Superior temporal gyrus (tissue), 1 donor: ENCODE measurements around the gene VPS13A.
"Not testable (repeated sequence)": the region's sequence is repeated elsewhere in the genome, so short reads cannot be mapped to it uniquely, and the experiment has no call there.

Source experiments
- DNase-seq: peaks from one replicate; pipeline ENCODE4 v3.0.0-alpha.2; 2016; ENCODE audit errors: extremely low spot score

VPS13A gene

GRCh38 chr9:77183581-77183980 lies 6.2 kb downstream of the VPS13A start:
- DNase-seq, result no peak

DNA sequence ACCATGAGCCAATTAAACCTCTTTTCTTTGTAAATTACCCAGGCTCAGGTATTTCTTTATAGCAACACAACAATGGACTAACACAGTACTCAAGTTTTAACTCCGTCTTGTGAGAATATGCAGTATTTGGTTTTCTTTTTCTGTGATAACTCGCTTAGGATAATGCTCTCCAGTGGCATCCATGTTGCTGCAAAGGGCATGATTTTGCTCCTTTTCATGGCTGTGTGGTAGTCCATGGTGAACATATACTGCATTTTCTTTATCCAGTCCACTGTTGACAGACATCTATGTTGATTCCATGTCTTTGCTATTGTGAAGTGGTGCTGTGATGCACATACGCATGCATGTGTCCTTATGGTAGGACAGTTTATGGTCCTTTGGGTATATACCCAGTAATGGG lies 10.9 kb downstream of the VPS13A start:
- no peak for DNase-seq

DNA sequence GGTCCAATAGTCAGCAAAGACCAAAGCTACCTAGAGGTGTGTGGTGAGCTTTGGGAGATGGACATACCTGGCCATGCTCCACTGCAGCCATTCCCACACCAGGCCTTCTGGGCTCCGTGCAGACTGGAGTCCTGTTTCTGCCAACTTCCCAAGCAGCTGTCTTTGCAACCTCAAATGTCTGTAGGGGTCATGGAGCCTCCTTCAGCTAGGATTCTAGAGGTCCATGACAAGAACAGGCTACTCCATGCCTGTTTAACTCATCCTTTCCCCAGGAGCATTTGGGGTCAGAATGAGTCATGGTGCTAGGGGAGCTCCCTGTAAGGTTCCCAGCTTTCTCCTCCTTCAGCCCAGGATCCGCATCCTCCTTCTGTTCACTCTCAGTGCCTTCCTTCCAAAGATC lies 17.1 kb downstream of the VPS13A start:
- no peak for DNase-seq

DNA sequence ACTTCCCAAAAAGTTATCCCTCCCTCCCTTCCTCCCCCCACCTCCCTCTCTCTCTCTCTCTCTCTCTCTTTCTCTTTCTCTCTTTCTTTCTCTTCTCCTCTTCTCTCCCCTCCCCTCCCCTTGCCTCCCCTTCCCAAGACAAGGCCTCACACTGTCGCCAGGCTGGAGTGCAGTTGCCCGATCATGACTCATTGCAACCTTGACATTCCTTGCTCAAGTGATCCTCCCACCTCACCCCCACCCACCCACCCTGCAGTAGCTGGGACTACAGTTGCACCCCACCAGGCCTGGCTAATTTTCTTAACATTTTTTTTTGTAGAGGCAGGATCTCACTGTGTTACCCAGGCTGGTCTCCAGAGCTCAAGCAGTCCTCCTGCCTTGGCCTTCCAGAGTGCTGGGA lies 32.8 kb downstream of the VPS13A start:
- DNase-seq, result no peak

GRCh38 chr9:77211561-77211960 lies 34.2 kb downstream of the VPS13A start:
- DNase-seq, result no peak

- no peak for DNase-seq
Measured at GRCh38 chr9:77212801-77213200, 35.5 kb downstream of the VPS13A start.

DNA sequence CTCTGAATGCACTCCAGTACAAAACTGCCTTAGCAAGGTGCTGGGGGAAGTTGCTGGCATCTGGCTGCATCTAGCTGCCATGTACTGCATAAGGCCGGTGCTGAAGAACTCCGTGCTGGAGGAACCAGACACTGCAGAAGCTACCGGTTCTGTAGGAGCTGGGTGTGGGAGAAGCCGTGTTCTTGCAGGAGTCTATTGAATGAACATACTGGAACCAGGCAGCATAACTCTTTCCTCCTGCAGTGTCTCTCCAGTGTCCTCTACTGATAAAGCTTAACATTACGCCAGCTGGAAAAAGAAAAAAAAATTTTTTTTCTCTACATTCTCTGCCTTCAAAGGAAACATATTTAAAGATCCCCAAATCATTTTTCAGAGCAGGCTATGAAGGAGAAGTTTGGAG lies 38.5 kb downstream of the VPS13A start:
- peak; percentile 40 for DNase-seq

DNA sequence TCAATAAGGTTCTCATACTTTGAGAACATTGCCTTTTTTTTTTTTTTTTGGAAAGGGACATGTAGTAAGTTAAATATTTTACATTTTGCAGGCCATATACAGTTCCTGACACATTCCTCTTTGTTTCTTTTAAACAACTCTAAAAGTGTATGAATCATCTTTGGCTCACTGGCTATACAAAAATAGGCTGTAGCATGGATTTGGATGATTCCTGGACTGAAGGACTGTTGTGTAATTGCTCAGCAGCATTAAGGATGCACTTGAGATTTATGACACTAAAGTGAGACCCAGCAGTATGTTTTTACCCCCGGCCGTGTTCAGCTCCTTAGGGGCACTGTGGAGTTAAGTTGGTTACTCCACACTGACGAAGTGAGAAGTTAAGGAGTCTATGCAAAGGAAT lies 41.3 kb downstream of the VPS13A start:
- DNase-seq, result peak; percentile 59

DNA sequence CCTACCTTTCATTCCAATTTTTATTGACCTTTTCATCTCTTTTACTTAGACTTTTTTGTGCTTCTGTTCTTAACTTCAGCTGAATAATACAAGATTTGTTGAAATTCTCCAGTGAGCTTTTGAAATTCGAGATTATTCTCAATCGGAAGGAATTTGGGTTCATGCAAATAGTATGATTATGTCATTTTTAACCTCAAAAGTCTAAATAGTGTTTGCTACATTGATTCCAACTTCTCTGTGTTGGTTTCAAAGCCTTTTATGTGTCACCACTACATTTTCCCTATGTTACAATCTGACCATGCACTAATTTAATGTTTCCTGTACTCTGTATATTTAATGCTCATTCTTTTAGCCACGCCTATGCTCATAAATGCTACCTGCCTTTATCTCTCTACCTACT lies 44.1 kb downstream of the VPS13A start:
- DNase-seq, result no peak

- DNase-seq, result no peak
Measured at GRCh38 chr9:77224746-77225312, 47.5 kb downstream of the VPS13A start.

GRCh38 chr9:77236693-77237092 lies 59.4 kb downstream of the VPS13A start:
- DNase-seq, result no peak

GRCh38 chr9:77237896-77238295 lies 60.6 kb downstream of the VPS13A start:
- DNase-seq, result no peak

- no peak for DNase-seq
Measured at GRCh38 chr9:77251050-77251449, 73.7 kb downstream of the VPS13A start.

DNA sequence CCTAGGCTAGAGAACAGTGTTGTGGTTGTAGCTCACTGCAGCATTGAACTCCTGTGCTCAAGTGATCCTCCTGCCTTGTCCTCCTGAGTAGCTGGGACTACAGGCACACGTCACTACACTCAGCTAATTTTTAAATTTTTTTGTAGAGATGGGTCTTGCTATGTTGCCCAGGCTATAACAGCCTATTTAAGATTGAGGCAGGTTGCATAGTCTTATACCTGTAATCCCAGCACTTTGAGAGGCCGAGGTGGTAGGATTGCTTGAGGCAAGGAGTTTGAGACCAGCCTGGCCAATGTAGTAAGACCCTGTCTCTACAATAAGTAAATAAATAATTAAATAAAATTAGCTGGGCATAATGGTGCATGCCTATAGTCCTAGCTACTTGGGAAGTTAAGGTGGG lies 79.9 kb downstream of the VPS13A start:
- DNase-seq, result no peak

DNA sequence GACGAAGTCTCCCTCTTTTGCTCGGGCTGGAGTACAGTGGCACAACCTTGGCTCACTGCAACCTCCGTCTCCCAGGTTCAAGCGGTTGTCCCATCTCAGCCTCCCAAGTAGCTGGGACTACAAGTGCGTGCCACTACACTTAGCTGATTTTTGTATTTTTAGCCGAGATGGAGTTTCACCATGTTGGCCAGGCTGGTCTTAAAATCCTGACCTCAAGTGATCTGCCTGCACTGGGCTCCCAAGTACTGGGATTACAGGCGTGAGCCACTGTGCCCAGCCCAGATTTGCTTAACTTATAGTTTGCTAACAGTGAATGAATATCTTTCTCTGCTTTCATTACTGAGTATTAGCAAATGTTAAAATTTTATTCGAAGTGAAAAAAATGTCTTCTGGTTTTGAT lies 84.3 kb downstream of the VPS13A start:
- no peak for DNase-seq

- DNase-seq, result not testable (repeated sequence)
Measured at GRCh38 chr9:77267762-77268161, 90.4 kb downstream of the VPS13A start.

- DNase-seq, result no peak
Measured at GRCh38 chr9:77271023-77271690, 93.8 kb downstream of the VPS13A start.

DNA sequence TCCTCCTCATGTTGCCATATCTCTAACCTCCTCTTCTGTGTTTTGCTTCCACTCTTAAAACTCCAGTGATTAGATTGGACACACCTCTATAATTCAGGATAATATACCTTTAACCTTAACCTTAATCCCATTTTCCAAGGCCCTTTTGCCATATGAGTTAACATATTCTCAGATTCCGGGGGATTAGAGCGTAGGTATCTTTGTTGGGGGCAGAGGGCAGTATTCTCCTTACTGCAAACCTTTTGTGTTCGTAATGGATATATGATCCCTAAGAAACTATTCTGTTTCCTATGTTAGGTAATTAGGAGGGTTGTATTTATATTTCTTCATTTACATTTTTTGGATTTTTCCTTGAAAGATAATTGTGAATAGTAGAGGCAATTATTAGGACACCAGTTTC lies 99.5 kb downstream of the VPS13A start:
- DNase-seq, result no peak

GRCh38 chr9:77277719-77278118 lies 100.4 kb downstream of the VPS13A start:
- no peak for DNase-seq

DNA sequence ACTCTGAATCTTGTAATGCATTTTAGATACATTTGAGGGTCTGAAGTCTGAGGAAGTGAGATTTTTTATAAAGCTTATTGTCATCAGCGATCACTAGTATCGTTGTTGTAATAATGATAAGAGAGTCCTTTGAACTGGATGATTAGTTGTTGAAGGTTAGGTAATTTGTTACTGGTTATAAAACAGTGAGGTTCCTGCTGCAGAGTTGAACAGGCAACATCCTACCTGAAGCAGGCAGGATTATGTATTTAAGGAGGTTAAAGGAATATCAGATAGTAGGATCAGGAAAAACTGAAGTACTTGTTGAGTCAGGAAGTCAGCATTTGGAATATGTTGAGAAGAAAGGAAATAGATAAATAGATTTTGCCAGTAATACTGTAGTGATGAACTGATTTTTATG lies 106.7 kb downstream of the VPS13A start:
- no peak for DNase-seq

- no peak for DNase-seq
Measured at GRCh38 chr9:77284616-77285015, 107.3 kb downstream of the VPS13A start.

DNA sequence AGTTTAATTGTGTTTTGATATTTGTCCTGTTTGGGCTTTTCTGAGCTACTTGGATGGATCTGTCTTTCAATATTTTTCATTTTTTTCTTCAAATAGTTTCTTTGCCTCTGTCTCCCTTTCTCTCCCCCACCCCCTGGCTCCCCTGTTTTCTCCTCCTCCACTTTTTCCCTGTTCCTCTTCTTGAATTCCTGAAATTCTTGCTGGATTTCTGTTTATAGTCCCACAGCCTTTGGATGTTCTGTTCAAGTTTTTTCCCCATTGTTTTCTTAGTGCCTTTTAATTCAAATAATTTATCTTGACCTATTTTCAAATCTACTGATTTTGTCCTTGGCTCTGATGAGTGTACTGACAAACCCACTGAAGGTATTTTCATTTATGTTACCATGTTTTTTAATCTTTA lies 113.0 kb downstream of the VPS13A start:
- DNase-seq, result no peak

- DNase-seq, result no peak
Measured at GRCh38 chr9:77291714-77292113, 114.4 kb downstream of the VPS13A start.

DNA sequence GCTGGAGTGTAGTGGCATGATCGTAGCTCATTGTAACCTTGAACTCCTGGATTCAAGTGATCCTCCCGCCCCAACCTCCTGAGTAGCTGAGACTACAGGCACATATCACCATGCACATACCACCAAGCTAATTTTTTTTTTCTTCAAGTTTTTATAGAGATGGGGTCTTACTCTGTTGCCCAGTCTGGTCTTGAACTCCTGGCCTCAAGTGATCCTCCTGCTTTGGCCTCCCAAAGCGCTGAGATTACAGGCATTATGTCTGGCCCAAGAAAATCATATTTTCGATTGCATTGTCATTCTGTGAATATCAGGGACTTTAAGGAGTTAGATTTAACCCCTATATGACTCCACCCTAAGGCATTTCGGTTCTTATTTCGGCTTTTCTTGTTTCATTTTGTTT lies 116.6 kb downstream of the VPS13A start:
- DNase-seq, result no peak
